Peyer's patch (tissue), 4 donors: Measurements from ENCODE around the gene PTPN5.

ENCODE experiments used
- POLR2A ChIP-seq, 2 donors: fragments of 450-650 bp; IDR thresholded peaks; one replicate each; pipeline ENCODE4 v1.5.1; 2017; ENCODE audit warnings: antibody characterized with exemption in 2 of 2, mild to moderate bottlenecking in 2 of 2, moderate library complexity in 2 of 2
- TF ChIP-seq, protein P1 (sequence below), 6 experiments: fragments of 450-650 bp in 4 of 6; fragments of 200-600 bp in 2 of 6; sonication (generic) in 1 of 6; IDR thresholded peaks; one replicate each; pipeline ENCODE4 v1.5.1; 2017 to 2019; ENCODE audit warnings: antibody characterized with exemption in 6 of 6, mild to moderate bottlenecking in 3 of 6, moderate library complexity in 1 of 6

DNA sequence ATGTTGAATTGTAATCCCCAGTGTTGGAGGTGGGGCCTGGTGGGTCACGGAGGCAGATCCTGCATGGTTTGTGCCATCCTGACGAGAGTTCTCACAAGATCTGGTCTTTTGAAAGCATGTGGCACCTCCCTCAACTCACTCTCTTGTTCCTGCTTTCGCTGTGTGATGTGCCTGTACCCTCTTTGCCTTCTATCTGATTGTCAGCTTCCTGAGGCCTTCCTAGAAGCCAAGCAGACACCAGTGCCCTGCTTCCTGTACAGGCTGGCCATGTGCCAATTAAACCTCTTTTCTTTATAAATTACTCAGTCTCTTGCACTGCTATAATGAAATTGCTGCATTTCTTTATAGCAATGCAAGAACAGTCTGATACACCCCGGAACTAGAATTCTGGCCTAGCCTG lies 13.1 kb downstream of the PTPN5 start:
- TF ChIP-seq, protein P1, sequence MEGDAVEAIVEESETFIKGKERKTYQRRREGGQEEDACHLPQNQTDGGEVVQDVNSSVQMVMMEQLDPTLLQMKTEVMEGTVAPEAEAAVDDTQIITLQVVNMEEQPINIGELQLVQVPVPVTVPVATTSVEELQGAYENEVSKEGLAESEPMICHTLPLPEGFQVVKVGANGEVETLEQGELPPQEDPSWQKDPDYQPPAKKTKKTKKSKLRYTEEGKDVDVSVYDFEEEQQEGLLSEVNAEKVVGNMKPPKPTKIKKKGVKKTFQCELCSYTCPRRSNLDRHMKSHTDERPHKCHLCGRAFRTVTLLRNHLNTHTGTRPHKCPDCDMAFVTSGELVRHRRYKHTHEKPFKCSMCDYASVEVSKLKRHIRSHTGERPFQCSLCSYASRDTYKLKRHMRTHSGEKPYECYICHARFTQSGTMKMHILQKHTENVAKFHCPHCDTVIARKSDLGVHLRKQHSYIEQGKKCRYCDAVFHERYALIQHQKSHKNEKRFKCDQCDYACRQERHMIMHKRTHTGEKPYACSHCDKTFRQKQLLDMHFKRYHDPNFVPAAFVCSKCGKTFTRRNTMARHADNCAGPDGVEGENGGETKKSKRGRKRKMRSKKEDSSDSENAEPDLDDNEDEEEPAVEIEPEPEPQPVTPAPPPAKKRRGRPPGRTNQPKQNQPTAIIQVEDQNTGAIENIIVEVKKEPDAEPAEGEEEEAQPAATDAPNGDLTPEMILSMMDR (IDR thresholded peaks at IDR 0.05), result no peak
- no peak for TF ChIP-seq POLR2A (IDR thresholded peaks at IDR 0.05)
